ENCODE measurements around the gene ORAI3. TPM values are rescaled to one million over a fixed set of nuclear protein-coding genes. Genes with fewer than 3 reads are reported as not detected.
A peak's percentile ranks its signal among the peaks of the same experiment; 100 is the strongest.

The ORAI3 gene
- total and polyA plus RNA-seq, 3 donors from 2014 or later = 29.1 to 75.0 (median 68.6) TPM

DNA sequence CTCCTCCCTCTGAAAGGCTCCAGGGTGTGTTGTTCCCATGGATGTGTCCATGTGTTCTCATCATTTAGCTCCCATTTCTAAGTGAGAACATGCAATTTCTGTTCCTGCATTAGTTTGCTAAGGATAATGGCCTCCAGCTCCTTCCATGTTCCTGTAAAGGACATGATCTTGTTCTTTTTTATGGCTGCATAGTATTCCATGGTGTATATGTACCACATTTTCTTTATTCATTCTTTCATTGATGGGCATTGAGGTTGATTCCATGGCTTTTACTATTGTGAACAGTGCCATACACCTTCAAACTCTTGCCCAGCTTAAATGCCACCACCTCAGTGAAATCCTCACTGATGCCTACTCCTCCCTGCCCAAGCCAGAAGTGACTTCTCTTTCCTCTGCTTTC lies 4.5 kb upstream of the ORAI3 start:
- H3K36me3 ChIP-seq (ENCODE audit: low read depth, missing control alignments) = no peaks in the 10 kb centered on the region
- H3K27me3 ChIP-seq = no peaks in the 10 kb centered on the region
- H3K4me3 ChIP-seq = no peak overlapping the region
- intact Hi-C loops (cut with DNase I; ENCODE audit: low total_unique reads) = no loop called here
- no peak overlapping the region for H3K27ac ChIP-seq
- no peak for TF ChIP-seq POLR2A (IDR thresholded peaks at IDR 0.05)
- TF ChIP-seq, protein P1, sequence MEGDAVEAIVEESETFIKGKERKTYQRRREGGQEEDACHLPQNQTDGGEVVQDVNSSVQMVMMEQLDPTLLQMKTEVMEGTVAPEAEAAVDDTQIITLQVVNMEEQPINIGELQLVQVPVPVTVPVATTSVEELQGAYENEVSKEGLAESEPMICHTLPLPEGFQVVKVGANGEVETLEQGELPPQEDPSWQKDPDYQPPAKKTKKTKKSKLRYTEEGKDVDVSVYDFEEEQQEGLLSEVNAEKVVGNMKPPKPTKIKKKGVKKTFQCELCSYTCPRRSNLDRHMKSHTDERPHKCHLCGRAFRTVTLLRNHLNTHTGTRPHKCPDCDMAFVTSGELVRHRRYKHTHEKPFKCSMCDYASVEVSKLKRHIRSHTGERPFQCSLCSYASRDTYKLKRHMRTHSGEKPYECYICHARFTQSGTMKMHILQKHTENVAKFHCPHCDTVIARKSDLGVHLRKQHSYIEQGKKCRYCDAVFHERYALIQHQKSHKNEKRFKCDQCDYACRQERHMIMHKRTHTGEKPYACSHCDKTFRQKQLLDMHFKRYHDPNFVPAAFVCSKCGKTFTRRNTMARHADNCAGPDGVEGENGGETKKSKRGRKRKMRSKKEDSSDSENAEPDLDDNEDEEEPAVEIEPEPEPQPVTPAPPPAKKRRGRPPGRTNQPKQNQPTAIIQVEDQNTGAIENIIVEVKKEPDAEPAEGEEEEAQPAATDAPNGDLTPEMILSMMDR (IDR thresholded peaks at IDR 0.05) = no peak
- H3K4me1 ChIP-seq = peaks cover 12% of the 10 kb centered on the region
- DNase-seq = no peak
- H3K9me3 ChIP-seq = no peaks in the 10 kb centered on the region

DNA sequence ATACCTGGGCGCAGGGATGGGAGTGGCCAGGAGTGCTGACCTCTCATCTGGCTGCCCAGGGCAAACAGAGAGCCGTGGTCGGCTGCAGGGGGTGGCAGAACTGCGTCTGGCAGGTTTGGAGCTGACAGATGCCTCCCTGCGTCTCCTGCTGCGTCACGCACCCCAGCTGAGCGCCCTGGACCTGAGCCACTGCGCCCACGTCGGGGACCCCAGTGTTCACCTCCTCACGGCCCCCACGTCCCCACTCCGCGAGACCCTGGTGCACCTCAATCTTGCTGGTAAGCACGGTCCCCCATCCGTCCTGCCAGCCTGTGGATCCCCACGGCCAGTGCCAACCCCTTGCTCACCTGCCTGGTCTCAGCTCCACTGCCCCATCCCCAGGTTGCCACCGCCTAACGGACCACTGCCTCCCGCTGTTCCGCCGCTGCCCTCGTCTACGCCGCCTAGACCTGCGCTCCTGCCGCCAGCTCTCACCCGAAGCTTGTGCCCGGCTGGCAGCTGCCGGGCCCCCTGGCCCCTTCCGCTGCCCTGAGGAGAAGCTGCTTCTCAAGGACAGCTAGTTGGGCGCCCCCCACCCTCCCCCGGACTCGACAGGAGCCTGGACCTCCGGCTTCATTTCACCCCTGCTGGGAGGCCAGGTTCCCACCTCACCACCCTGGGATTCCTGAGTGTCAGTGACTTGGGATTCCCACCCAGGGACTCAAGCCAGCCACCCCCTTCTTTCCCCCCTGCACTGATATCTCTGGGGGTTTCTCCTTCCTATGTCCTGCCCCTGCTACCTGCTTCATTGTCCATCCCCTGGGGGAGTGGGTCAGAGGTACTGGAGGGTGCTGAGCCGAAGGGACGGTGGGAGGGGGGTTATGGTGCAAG lies 2.0 kb upstream of the ORAI3 start:
- 71 to 83% methylated on average over 28 to 38 of the region's 38 CpGs for WGBS, 2 donors
- no peaks in the 10 kb centered on the region for H3K9me3 ChIP-seq
- H3K36me3 ChIP-seq (ENCODE audit: low read depth, missing control alignments) = no peaks in the 10 kb centered on the region
- intact Hi-C loops (cut with DNase I; ENCODE audit: low total_unique reads) = no loop called here
- H3K27ac ChIP-seq = peak overlapping the region in 1 of 2 donors; percentile 97
- DNase-seq = no peak
- TF ChIP-seq, protein P1 (IDR thresholded peaks at IDR 0.05) = no peak
- TF ChIP-seq POLR2A (IDR thresholded peaks at IDR 0.05) = no peak
- H3K27me3 ChIP-seq = no peaks in the 10 kb centered on the region
- H3K4me1 ChIP-seq = peaks cover 23% of the 10 kb centered on the region
- H3K4me3 ChIP-seq = no peak overlapping the region

DNA sequence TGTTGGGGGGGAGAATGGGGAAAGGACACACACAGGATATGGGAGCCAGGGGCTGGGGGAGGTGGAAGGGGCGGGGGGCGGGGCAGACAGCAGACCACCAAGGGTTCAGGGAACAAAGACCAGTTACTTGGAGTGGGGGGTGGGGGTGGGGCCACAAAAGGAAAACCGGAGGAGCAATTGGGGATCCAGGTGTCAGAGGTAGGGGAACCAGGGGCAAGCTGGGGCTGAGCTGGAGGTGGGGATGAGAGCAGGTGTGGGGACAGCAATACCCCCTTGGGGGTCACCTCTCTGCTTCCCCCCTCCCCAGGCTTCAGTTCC lies 1.4 kb upstream of the ORAI3 start:
- H3K4me3 ChIP-seq = peak overlapping the region; percentile 90 to 98
- H3K9me3 ChIP-seq = no peaks in the 10 kb centered on the region
- intact Hi-C loops (cut with DNase I; ENCODE audit: low total_unique reads) = no loop called here
- no peaks in the 10 kb centered on the region for H3K36me3 ChIP-seq (ENCODE audit: low read depth, missing control alignments)
- 37 to 54% methylated on average over 3 of the region's 3 CpGs for WGBS, 2 donors
- no peak for DNase-seq
- TF ChIP-seq, protein P1 (IDR thresholded peaks at IDR 0.05) = no peak
- TF ChIP-seq POLR2A (IDR thresholded peaks at IDR 0.05) = no peak
- no peaks in the 10 kb centered on the region for H3K27me3 ChIP-seq
- peaks cover 22% of the 10 kb centered on the region for H3K4me1 ChIP-seq
- H3K27ac ChIP-seq = peak overlapping the region; percentile 83 to 97

DNA sequence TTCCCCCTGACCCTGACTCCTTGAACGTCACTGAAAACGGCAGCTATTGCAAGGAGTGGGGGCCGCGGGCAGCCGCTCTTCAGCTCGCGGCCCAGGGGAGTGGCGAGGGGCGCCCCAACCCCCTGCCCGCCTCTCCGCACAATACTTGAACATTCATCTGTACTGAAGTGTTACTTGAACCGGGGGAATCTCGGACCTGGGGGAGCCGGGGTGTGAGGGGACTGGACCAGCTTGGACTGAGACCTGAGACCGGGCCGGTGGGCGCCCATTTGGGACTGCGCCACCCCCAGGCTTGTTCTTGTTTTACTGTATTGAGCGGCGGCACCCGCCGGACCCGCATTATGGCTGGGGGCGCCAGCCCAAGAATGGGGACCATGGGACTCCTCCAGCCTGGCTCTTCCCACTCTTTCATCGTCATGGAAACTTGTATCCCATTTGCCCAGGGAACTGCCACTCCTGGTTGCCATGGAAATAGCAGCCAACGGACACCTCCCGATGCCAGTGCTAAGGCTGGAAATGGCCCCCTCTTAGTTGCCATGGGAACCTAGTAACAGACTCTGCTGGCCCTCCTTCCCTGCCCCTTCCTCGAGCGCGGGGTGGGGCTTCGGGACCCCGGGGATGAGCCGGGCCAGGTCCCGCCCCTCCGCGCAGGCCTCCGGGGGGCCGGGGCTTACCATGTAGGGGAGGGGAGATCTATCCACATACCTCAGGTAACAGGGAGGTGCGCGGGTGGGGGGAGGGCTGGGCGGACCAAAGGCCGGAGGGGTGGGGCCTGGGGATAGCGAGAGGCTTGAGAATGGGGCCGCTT lies 805 bp upstream of the ORAI3 start:
- intact Hi-C loops (cut with DNase I; ENCODE audit: low total_unique reads) = no loop called here
- peak overlapping the region; percentile 92 to 97 for H3K27ac ChIP-seq
- no peaks in the 10 kb centered on the region for H3K36me3 ChIP-seq (ENCODE audit: low read depth, missing control alignments)
- 15 to 32% methylated on average over 28 to 44 of the region's 44 CpGs for WGBS, 2 donors
- no peaks in the 10 kb centered on the region for H3K27me3 ChIP-seq
- peak; percentile 98 for DNase-seq
- H3K4me1 ChIP-seq = peaks cover 24% of the 10 kb centered on the region
- TF ChIP-seq, protein P1 (IDR thresholded peaks at IDR 0.05) = no peak
- no peak for TF ChIP-seq POLR2A (IDR thresholded peaks at IDR 0.05)
- H3K9me3 ChIP-seq = no peaks in the 10 kb centered on the region
- peak overlapping the region; percentile 90 to 98 for H3K4me3 ChIP-seq

Measured in testis (tissue), 3 donors.